Endothelial cell of umbilical vein (primary cell): Measurements from ENCODE around the gene TMEM233. TPM values are rescaled to one million over a fixed set of nuclear protein-coding genes. Genes with fewer than 3 reads are reported as not detected.

Experiments
- BruUV-seq: library from RNA; stranded (reverse); fragments of 400-500 nt; replicated peaks from 2 replicates; lab custom pipeline; 2021; lab: Mats Ljungman, UMichigan
- CTCF ChIA-PET: fragments of 300-600, 350-600 bp; sonication (Branson Sonifier 250); formaldehyde crosslinking; loops from one replicate; lab custom pipeline; 2021; ENCODE audit warnings: antibody characterized with exemption, inconsistent platforms; lab: Charles Lee
- POLR2A ChIA-PET: fragments of 300-600, 350-600 bp; sonication (Branson Sonifier 250); formaldehyde crosslinking; loops from one replicate; lab custom pipeline; 2021; ENCODE audit warnings: antibody characterized with exemption, inconsistent platforms; lab: Charles Lee
- DNase-seq: peaks from one replicate; pipeline ENCODE4 v3.0.0-alpha.2; 2011; ENCODE audit warnings: low read depth, low spot score
- FAIRE-seq: peaks from 2 replicates; lab custom pipeline; 2011; peaks lifted over from hg19 to GRCh38; lab: Jason Lieb, UNC
- H2AFZ ChIP-seq: 2 replicates; pipeline ENCODE4 v1.6.0; 2012; ENCODE audit warnings: low read depth, low read length, control low read depth, inconsistent platforms
- H3K27ac ChIP-seq: 2 replicates; pipeline ENCODE4 v1.5.1; 2011; ENCODE audit warnings: low read depth, mild to moderate bottlenecking, control low read depth, low read length, moderate library complexity; ENCODE audit not compliant: insufficient read depth
- H3K27me3 ChIP-seq, 2 experiments: 2 replicates each; pipeline versions ENCODE4 v1.6.0 to v1.6.1; 2011; ENCODE audit warnings: low read length in 2 of 2, mixed read lengths in 1 of 2; ENCODE audit not compliant: control insufficient read depth in 2 of 2, insufficient read depth in 2 of 2
- H3K36me3 ChIP-seq, 2 experiments: 2 replicates in 1 of 2; 3 replicates in 1 of 2; pipeline ENCODE4 v1.5.1; 2011; ENCODE audit warnings: low read length in 2 of 2, mild to moderate bottlenecking in 1 of 2, moderate library complexity in 1 of 2; ENCODE audit not compliant: control insufficient read depth in 2 of 2, insufficient read depth in 2 of 2; ENCODE audit errors: extremely low read depth in 1 of 2
- H3K4me1 ChIP-seq: 3 replicates; pipeline ENCODE4 v1.5.1; 2011; ENCODE audit warnings: mild to moderate bottlenecking, low read length; ENCODE audit not compliant: control insufficient read depth, insufficient read depth; ENCODE audit errors: extremely low read depth
- H3K4me2 ChIP-seq: 2 replicates; pipeline ENCODE4 v1.6.1; 2011; ENCODE audit warnings: low read length, control low read depth, mixed read lengths; ENCODE audit not compliant: insufficient read depth
- H3K4me3 ChIP-seq, 3 experiments: fragments of 200-600 bp in 1 of 3; sonication (generic), shearing (Covaris generic) in 1 of 3; replicated peaks in 1 of 3; 2 replicates each; pipeline ENCODE4 v1.5.1; 2011 to 2016; ENCODE audit warnings: control low read depth in 3 of 3, low read length in 3 of 3, mild to moderate bottlenecking in 2 of 3, inconsistent platforms in 1 of 3, low read depth in 1 of 3, moderate library complexity in 1 of 3; ENCODE audit not compliant: insufficient read depth in 1 of 3
- H3K79me2 ChIP-seq: 2 replicates; pipeline ENCODE4 v1.6.0; 2012; ENCODE audit warnings: low read length, inconsistent platforms; ENCODE audit not compliant: control insufficient read depth, insufficient read depth
- H3K9ac ChIP-seq: replicated peaks from 2 replicates; pipeline ENCODE3; 2011; ENCODE audit warnings: low read length, control low read depth; ENCODE audit not compliant: insufficient read depth; ENCODE audit errors: extremely low read depth
- H3K9me1 ChIP-seq: replicated peaks from 3 replicates; pipeline ENCODE4 v1.6.0; 2011; ENCODE audit warnings: mild to moderate bottlenecking, low read length; ENCODE audit not compliant: control insufficient read depth, insufficient read depth; ENCODE audit errors: extremely low read depth
- H3K9me3 ChIP-seq: replicated peaks from 2 replicates; pipeline ENCODE4 v1.5.1; 2012; ENCODE audit warnings: low read length, inconsistent platforms; ENCODE audit not compliant: control insufficient read depth, insufficient read depth
- H4K20me1 ChIP-seq: replicated peaks from 2 replicates; pipeline ENCODE3; 2011; ENCODE audit warnings: mild to moderate bottlenecking, low read length; ENCODE audit not compliant: control insufficient read depth, insufficient read depth; ENCODE audit errors: extremely low read depth
- CTCF ChIP-seq, 2 donors: IDR thresholded peaks; 1 replicate in 1 of 2; 2 replicates in 1 of 2; pipeline ENCODE4 v1.5.1; 2011; ENCODE audit warnings: low read length in 2 of 2, mild to moderate bottlenecking in 2 of 2, moderate library complexity in 2 of 2, control low read depth in 1 of 2, inconsistent platforms in 1 of 2, low read depth in 1 of 2; ENCODE audit not compliant: insufficient read depth in 1 of 2; ENCODE audit errors: extremely low read depth in 1 of 2
- EZH2 ChIP-seq: IDR thresholded peaks from 2 replicates; pipeline ENCODE4 v1.6.1; 2012; ENCODE audit warnings: borderline replicate concordance, low read depth, mild to moderate bottlenecking, moderate library complexity, low read length, inconsistent platforms; ENCODE audit not compliant: severe bottlenecking
- FOS ChIP-seq: IDR thresholded peaks from 2 replicates; pipeline ENCODE4 v1.6.1; 2011; ENCODE audit warnings: mild to moderate bottlenecking, low read length, moderate library complexity, borderline replicate concordance; ENCODE audit not compliant: insufficient read depth
- GATA2 ChIP-seq: IDR thresholded peaks from 2 replicates; pipeline ENCODE4 v1.7.0; 2011; ENCODE audit warnings: low read depth, mild to moderate bottlenecking, moderate library complexity, mixed read lengths, low read length; ENCODE audit not compliant: insufficient read length, insufficient read depth
- JUN ChIP-seq: IDR thresholded peaks from 2 replicates; pipeline ENCODE4 v1.6.1; 2011; ENCODE audit warnings: borderline replicate concordance, low read depth; ENCODE audit not compliant: insufficient read length, insufficient read depth
- MAX ChIP-seq: IDR thresholded peaks from 2 replicates; pipeline ENCODE4 v1.6.1; 2011; ENCODE audit not compliant: insufficient read depth, insufficient read length
- MYC ChIP-seq: IDR thresholded peaks from one replicate; pipeline ENCODE4 v1.6.1; 2011; ENCODE audit warnings: mild to moderate bottlenecking, low read depth, low read length
- POLR2A ChIP-seq: IDR thresholded peaks from 2 replicates; pipeline ENCODE4 v1.6.1; 2012; ENCODE audit warnings: low read depth, mild to moderate bottlenecking, control low read depth, low read length
- POLR2AphosphoS5 ChIP-seq: IDR thresholded peaks from 2 replicates; pipeline ENCODE4 v1.6.1; 2012; ENCODE audit warnings: low read depth, mild to moderate bottlenecking, control low read depth, low read length, moderate library complexity; ENCODE audit not compliant: insufficient read depth
- dilution Hi-C: fragments of 300-500 bp; cut with MboI; formaldehyde crosslinking; loops from one replicate; pipeline ENCODE4 v1.15.0; 2019; ENCODE audit warnings: low sequenced_read_pairs; ENCODE audit not compliant: extremely low pct_ligation_motif_present
- intact Hi-C: fragments of 100-400 bp; cut with micrococcal nuclease; formaldehyde crosslinking; loops from one replicate; pipeline ENCODE4 v1.10.0; 2022
- polyA plus RNA-seq, 4 experiments: library from polyadenylated mRNA; depleted of rRNA in 3 of 4; stranded (reverse) in 3 of 4; unstranded in 1 of 4; fragments of >200 nt; gene quantifications; 2 replicates each; pipeline versions ENCODE4 v1.2.1 to v1.2.3, GENCODE V29; 2011 to 2012; ENCODE audit warnings: missing spikeins in 1 of 4
- total RNA-seq: library from RNA; stranded (reverse); gene quantifications from 2 replicates; pipeline ENCODE4 v1.2.3, GENCODE V29; 2021

TMEM233 gene
- total and polyA plus RNA-seq, 2 donors (not counting 3 experiments of a cell fraction or from before 2014, with no cell fraction given), result 0.01 TPM; not detected in 1

GRCh38 chr12:119689935-119690500, 96.4 kb downstream of the TMEM233 start:
- DNase-seq, result no peak
- intact Hi-C loops, result no loop called here
- Histone ChIP-seq H3K9me3 (no peaks in the 10 kb centered on the region), H2AFZ (no peak overlapping the region), H3K27me3 (no peaks in the 10 kb centered on the region), H3K4me3 (no peak overlapping the region), H3K36me3 (peaks cover 0 to 2% of the 10 kb centered on the region in 2 experiments), H3K4me1 (peaks cover 30% of the 10 kb centered on the region), H3K79me2 (no peaks in the 10 kb centered on the region), H4K20me1 (no peaks in the 10 kb centered on the region), H3K9me1 (no peaks in the 10 kb centered on the region), H3K9ac (no peak overlapping the region), H3K4me2 (no peak overlapping the region), H3K27ac (no peak overlapping the region)
- TF ChIP-seq GATA2, result no peak
- TF ChIP-seq POLR2AphosphoS5, result no peak
- TF ChIP-seq JUN, result no peak
- no peak for TF ChIP-seq MAX
- TF ChIP-seq EZH2, result no peak
- TF ChIP-seq MYC, result no peak
- TF ChIP-seq POLR2A, result no peak
- no peak for TF ChIP-seq CTCF (IDR thresholded peaks at IDR 0.05; ENCODE audit: extremely low read depth in 1 of 2, insufficient read depth in 1 of 2, low read depth in 1 of 2, low read length in 2 of 2)
- no peak for TF ChIP-seq FOS
- ChIA-PET POLR2A (no interaction called here), CTCF (interaction anchor here (1.2 to 1.8 kb wide), 2 partner anchors 23 to 90 kb away, joined by 3 to 7 read pairs; no protein-coding TSS in a partner anchor)
- BruUV-seq, result no TSS peak
- dilution Hi-C loops, result no loop called here
- no peak for FAIRE-seq
